CD14-positive monocyte (primary cell): ENCODE results near the gene SLC44A4. TPM values are rescaled to one million over a fixed set of nuclear protein-coding genes. Genes with fewer than 3 reads are reported as not detected.

Source experiments
- DNase-seq, 3 donors: peaks; one replicate each; pipeline ENCODE4 v3.0.0-alpha.2; 2011 to 2022
- H2AFZ ChIP-seq: 2 replicates; pipeline ENCODE4 v1.6.0; 2012; ENCODE audit warnings: mild to moderate bottlenecking, low read depth, low read length, inconsistent platforms; ENCODE audit not compliant: insufficient read depth, poor library complexity, severe bottlenecking
- H3K27ac ChIP-seq, 2 donors: 1 replicate in 1 of 2; 2 replicates in 1 of 2; pipeline ENCODE4 v1.5.1; 2012 to 2013; ENCODE audit warnings: low read length in 2 of 2, control low read depth in 1 of 2, inconsistent platforms in 1 of 2, low read depth in 1 of 2, mild to moderate bottlenecking in 1 of 2
- H3K27me3 ChIP-seq, 2 donors: one replicate each; pipeline versions ENCODE4 v1.6.0 to v1.6.1; 2011 to 2013; ENCODE audit warnings: low read length in 2 of 2; ENCODE audit not compliant: control insufficient read depth in 2 of 2, insufficient read depth in 2 of 2
- H3K36me3 ChIP-seq, 2 donors: replicated peaks in 1 of 2; 1 replicate in 1 of 2; 2 replicates in 1 of 2; pipeline versions ENCODE4 v1.5.1 to v1.6.1; 2012 to 2013; ENCODE audit warnings: low read length in 2 of 2, control low read depth in 1 of 2, inconsistent platforms in 1 of 2, mild to moderate bottlenecking in 1 of 2; ENCODE audit not compliant: insufficient read depth in 2 of 2, control insufficient read depth in 1 of 2
- H3K4me1 ChIP-seq, 2 donors: 1 replicate in 1 of 2; 2 replicates in 1 of 2; pipeline versions ENCODE4 v1.5.1 to v1.6.1; 2012 to 2013; ENCODE audit warnings: low read length in 2 of 2, control low read depth in 1 of 2, inconsistent platforms in 1 of 2, mild to moderate bottlenecking in 1 of 2, moderate library complexity in 1 of 2; ENCODE audit not compliant: insufficient read depth in 2 of 2, control insufficient read depth in 1 of 2
- H3K4me2 ChIP-seq: replicated peaks from 2 replicates; pipeline ENCODE3; 2012; ENCODE audit warnings: low read length, moderate library complexity, mild to moderate bottlenecking; ENCODE audit not compliant: poor library complexity, severe bottlenecking; ENCODE audit errors: extremely low read depth
- H3K4me3 ChIP-seq, 3 experiments: fragments of 200-600 bp in 1 of 3; sonication (generic) in 1 of 3; replicated peaks in 1 of 3; 1 replicate in 2 of 3; 2 replicates in 1 of 3; pipeline ENCODE4 v1.5.1; 2011 to 2013; ENCODE audit warnings: low read length in 3 of 3, mild to moderate bottlenecking in 3 of 3, control low read depth in 2 of 3, low read depth in 2 of 3, inconsistent platforms in 1 of 3, moderate library complexity in 1 of 3
- H3K79me2 ChIP-seq: 2 replicates; pipeline ENCODE4 v1.6.0; 2012; ENCODE audit warnings: mild to moderate bottlenecking, control low read depth, inconsistent platforms, low read length, moderate library complexity; ENCODE audit not compliant: insufficient read depth
- H3K9ac ChIP-seq: 2 replicates; pipeline ENCODE4 v1.6.0; 2017; ENCODE audit warnings: low read length, mild to moderate bottlenecking; ENCODE audit not compliant: insufficient read depth, poor library complexity, severe bottlenecking
- H3K9me3 ChIP-seq, 2 donors: replicated peaks in 1 of 2; 1 replicate in 1 of 2; 2 replicates in 1 of 2; pipeline versions ENCODE4 v1.5.1 to v1.6.1; 2012 to 2013; ENCODE audit warnings: low read length in 2 of 2, control low read depth in 1 of 2; ENCODE audit not compliant: control insufficient read depth in 1 of 2, insufficient read depth in 1 of 2
- H4K20me1 ChIP-seq: 2 replicates; pipeline ENCODE4 v1.6.0; 2012; ENCODE audit warnings: mild to moderate bottlenecking, low read length, control low read depth, moderate library complexity; ENCODE audit not compliant: insufficient read depth
- H3K27ac Mint-ChIP-seq, 7 donors: one replicate each; pipeline ENCODE4 v1.8.0; 2020; ENCODE audit warnings: mild to moderate bottlenecking in 7 of 7, mixed read lengths in 7 of 7, moderate library complexity in 6 of 7, inconsistent platforms in 2 of 7
- H3K27me3 Mint-ChIP-seq, 3 donors: one replicate each; pipeline ENCODE4 v1.8.0; 2021 to 2022; ENCODE audit warnings: low read depth in 3 of 3, mild to moderate bottlenecking in 3 of 3, mixed read lengths in 3 of 3, moderate library complexity in 3 of 3, inconsistent platforms in 1 of 3
- H3K36me3 Mint-ChIP-seq, 2 donors: one replicate each; pipeline ENCODE4 v1.8.0; 2020; ENCODE audit warnings: mixed read lengths in 2 of 2, inconsistent platforms in 1 of 2, mild to moderate bottlenecking in 1 of 2
- H3K4me1 Mint-ChIP-seq: one replicate; pipeline ENCODE4 v1.8.0; 2020; ENCODE audit warnings: mild to moderate bottlenecking, mixed read lengths
- H3K4me3 Mint-ChIP-seq, 2 donors: one replicate each; pipeline ENCODE4 v1.8.0; 2020; ENCODE audit warnings: mild to moderate bottlenecking in 2 of 2, mixed read lengths in 2 of 2, moderate library complexity in 1 of 2
- H3K9me3 Mint-ChIP-seq, 7 donors: one replicate each; pipeline ENCODE4 v1.8.0; 2020 to 2022; ENCODE audit warnings: mixed read lengths in 7 of 7, mild to moderate bottlenecking in 6 of 7, moderate library complexity in 6 of 7, inconsistent platforms in 2 of 7
- CTCF ChIP-seq: fragments of 200-600 bp; IDR thresholded peaks from one replicate; pipeline ENCODE4 v1.8.0; 2022; ENCODE audit warnings: antibody characterized with exemption, mild to moderate bottlenecking
- WGBS: methylation state at CpG from one replicate; pipeline ENCODE4 v1.1.5; 2013; ENCODE audit warnings: missing lambda C conversion rate; ENCODE audit not compliant: insufficient coverage; 5-methylcytosine and 5-hydroxymethylcytosine counted together
- intact Hi-C, 2 donors: fragments of 100-400 bp; cut with micrococcal nuclease; formaldehyde crosslinking; loops; one replicate each; pipeline versions ENCODE4 v1.15.0 to v1.15.1; 2023
- polyA plus RNA-seq, 3 donors: library from polyadenylated mRNA; depleted of rRNA in 1 of 3; unstranded in 2 of 3; stranded (reverse) in 1 of 3; fragments of 300-500 nt in 2 of 3; fragments of >200 nt in 1 of 3; fragmentation: Illumina TruSeq in 2 of 3; gene quantifications; 1 replicate in 2 of 3; 2 replicates in 1 of 3; pipeline ENCODE4 v1.2.3, GENCODE V29; 2012 to 2021

The SLC44A4 gene
- polyA plus RNA-seq, 3 donors: 0.09 TPM; not detected in 2

DNA sequence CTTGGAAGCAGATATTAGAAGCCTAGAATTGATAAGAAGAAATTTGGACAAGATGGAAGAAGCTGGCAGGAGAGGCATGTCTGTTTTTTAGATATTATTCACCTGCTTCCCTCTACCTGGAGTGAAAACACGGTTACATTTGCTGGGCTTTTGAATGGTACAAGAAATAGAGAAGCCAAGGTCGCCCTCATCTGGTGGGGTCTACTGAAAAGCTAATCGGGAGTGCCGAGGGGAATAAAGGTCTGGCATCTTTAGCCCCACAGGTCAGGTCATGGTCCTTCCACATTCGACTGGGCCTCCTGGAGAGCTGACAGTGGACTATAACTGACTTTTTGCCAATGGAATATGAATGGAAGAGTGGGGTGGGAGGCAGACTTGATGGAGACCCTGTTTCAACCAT, 44.1 kb upstream of the SLC44A4 start:
- TF ChIP-seq CTCF: no peak
- H3K27me3 ChIP-seq: no peaks in the 10 kb centered on the region
- H3K79me2 ChIP-seq: no peaks in the 10 kb centered on the region
- DNase-seq: no peak
- H3K9me3 Mint-ChIP-seq: peaks cover 0 to 3% (median 0%) of the 10 kb centered on the region in 7 donors
- intact Hi-C loops: no loop called here
- peaks cover 0 to 3% (median 2%) of the 10 kb centered on the region in 3 donors for H3K27me3 Mint-ChIP-seq
- peaks cover 8 to 24% of the 10 kb centered on the region in 2 donors for H3K4me1 ChIP-seq
- no peak overlapping the region for H3K27ac Mint-ChIP-seq
- H3K27ac ChIP-seq: no peak overlapping the region
- H2AFZ ChIP-seq: no peak overlapping the region
- WGBS: 10% methylated on average over 2 of the region's 5 CpGs
- H4K20me1 ChIP-seq: no peaks in the 10 kb centered on the region
- no peaks in the 10 kb centered on the region for H3K36me3 ChIP-seq
- no peak overlapping the region for H3K9ac ChIP-seq
- H3K4me3 ChIP-seq: no peak overlapping the region
- H3K36me3 Mint-ChIP-seq: no peaks in the 10 kb centered on the region
- peaks cover 22% of the 10 kb centered on the region for H3K4me1 Mint-ChIP-seq
- no peak overlapping the region for H3K4me2 ChIP-seq
- no peak overlapping the region for H3K4me3 Mint-ChIP-seq
- no peaks in the 10 kb centered on the region for H3K9me3 ChIP-seq

- H3K4me2 ChIP-seq: no peak overlapping the region
- Mint-ChIP-seq H3K4me3 (no peak overlapping the region), H3K27ac (peak overlapping the region in 3 of 7 donors; percentile 6 to 72 (median 58)), H3K4me1 (peaks cover 14% of the 10 kb centered on the region), H3K9me3 (peaks cover 0 to 2% (median 0%) of the 10 kb centered on the region in 7 donors), H3K36me3 (no peaks in the 10 kb centered on the region), H3K27me3 (peaks cover 0 to 3% (median 0%) of the 10 kb centered on the region in 3 donors)
- H3K9ac ChIP-seq: no peak overlapping the region
- no peaks in the 10 kb centered on the region for H3K27me3 ChIP-seq
- intact Hi-C loops: no loop called here
- TF ChIP-seq CTCF: no peak
- DNase-seq: peak in 2 of 3 donors; percentile 17 to 62
- peak overlapping the region; percentile 83 for H2AFZ ChIP-seq
- 10% methylated on average over 2 of the region's 2 CpGs for WGBS
- H3K27ac ChIP-seq: peak overlapping the region in 1 of 2 donors; percentile 59
- no peaks in the 10 kb centered on the region for H3K36me3 ChIP-seq
- no peak overlapping the region for H3K4me3 ChIP-seq
- H3K4me1 ChIP-seq: peaks cover 8 to 14% of the 10 kb centered on the region in 2 donors
- no peaks in the 10 kb centered on the region for H3K79me2 ChIP-seq
- no peaks in the 10 kb centered on the region for H4K20me1 ChIP-seq
- H3K9me3 ChIP-seq: no peaks in the 10 kb centered on the region
Observed at GRCh38 chr6:31920811-31921210, 42.0 kb upstream of the SLC44A4 start.
